ENCODE results near the gene BTBD7. TPM values are rescaled to one million over a fixed set of nuclear protein-coding genes. Genes with fewer than 3 reads are reported as not detected.
A peak's percentile ranks its signal among the peaks of the same experiment; 100 is the strongest.

Gene BTBD7
- total RNA-seq, 4 donors from 2014 or later: 10.0 to 16.9 (median 12.1) TPM

GRCh38 chr14:93319958-93320357, 12.9 kb downstream of the BTBD7 start:
- in situ Hi-C loops (cut with MboI; ENCODE audit: low sequenced_read_pairs in 4 of 4) (no loop called here), intact Hi-C loops (cut with DNase I; ENCODE audit: low total_unique reads) (no loop called here)
- TF ChIP-seq POLR2A (IDR thresholded peaks at IDR 0.05) (no peak), CTCF (IDR thresholded peaks at IDR 0.05 in 4 of 5, conservative IDR thresholded peaks at IDR 0.05 in 1 of 5) (no peak)
- no peak for DNase-seq
- Histone ChIP-seq H3K36me3 (no peaks in the 10 kb centered on the region), H3K4me1 (peaks cover 11 to 16% of the 10 kb centered on the region in 2 donors), H3K4me3 (no peak overlapping the region), H3K27ac (no peak overlapping the region), H3K27me3 (no peaks in the 10 kb centered on the region), H3K9me3 (no peaks in the 10 kb centered on the region)
- ATAC-seq: no peak

GRCh38 chr14:93319494-93319893, 13.3 kb downstream of the BTBD7 start:
- Histone ChIP-seq H3K27me3 (no peaks in the 10 kb centered on the region), H3K4me1 (peaks cover 11 to 16% of the 10 kb centered on the region in 2 donors), H3K4me3 (no peak overlapping the region), H3K36me3 (no peaks in the 10 kb centered on the region), H3K27ac (no peak overlapping the region), H3K9me3 (no peaks in the 10 kb centered on the region)
- in situ Hi-C loops (cut with MboI; ENCODE audit: low sequenced_read_pairs in 4 of 4): no loop called here
- DNase-seq (no peak), ATAC-seq (no peak)
- no peak for TF ChIP-seq POLR2A (IDR thresholded peaks at IDR 0.05)
- TF ChIP-seq CTCF (IDR thresholded peaks at IDR 0.05 in 4 of 5, conservative IDR thresholded peaks at IDR 0.05 in 1 of 5): no peak
- intact Hi-C loops (cut with DNase I; ENCODE audit: low total_unique reads): no loop called here

- Histone ChIP-seq H3K4me1 (peaks cover 11 to 16% of the 10 kb centered on the region in 2 donors), H3K27me3 (no peaks in the 10 kb centered on the region), H3K9me3 (no peaks in the 10 kb centered on the region), H3K36me3 (no peaks in the 10 kb centered on the region), H3K27ac (no peak overlapping the region), H3K4me3 (no peak overlapping the region)
- intact Hi-C loops (cut with DNase I; ENCODE audit: low total_unique reads) (no loop called here), in situ Hi-C loops (cut with MboI; ENCODE audit: low sequenced_read_pairs in 4 of 4) (no loop called here)
- ATAC-seq (no peak), DNase-seq (no peak)
- no peak for TF ChIP-seq POLR2A (IDR thresholded peaks at IDR 0.05)
- no peak for TF ChIP-seq CTCF (IDR thresholded peaks at IDR 0.05 in 4 of 5, conservative IDR thresholded peaks at IDR 0.05 in 1 of 5)
Observed at GRCh38 chr14:93318927-93319326, 13.9 kb downstream of the BTBD7 start.

GRCh38 chr14:93317875-93318807, 14.7 kb downstream of the BTBD7 start:
- DNase-seq (no peak), ATAC-seq (peak in 1 of 2 donors; percentile 44)
- intact Hi-C loops (cut with DNase I; ENCODE audit: low total_unique reads) (no loop called here), in situ Hi-C loops (cut with MboI; ENCODE audit: low sequenced_read_pairs in 4 of 4) (no loop called here)
- Histone ChIP-seq H3K4me3 (no peak overlapping the region), H3K36me3 (no peaks in the 10 kb centered on the region), H3K9me3 (no peaks in the 10 kb centered on the region), H3K27ac (no peak overlapping the region), H3K4me1 (peaks cover 11 to 16% of the 10 kb centered on the region in 2 donors), H3K27me3 (no peaks in the 10 kb centered on the region)
- no peak for TF ChIP-seq CTCF (IDR thresholded peaks at IDR 0.05 in 4 of 5, conservative IDR thresholded peaks at IDR 0.05 in 1 of 5)
- no peak for TF ChIP-seq POLR2A (IDR thresholded peaks at IDR 0.05)

Data from gastrocnemius medialis (tissue), 4 donors.